AG09309 (cell line): ENCODE data around the gene MPP3.

Experiments used
- DNase-seq: peaks from one replicate; pipeline ENCODE4 v3.0.0-alpha.2; 2010; ENCODE audit warnings: low read depth
- H3K4me3 ChIP-seq: 2 replicates; pipeline ENCODE4 v1.5.1; 2011; ENCODE audit warnings: mild to moderate bottlenecking, low read depth, low read length, moderate library complexity; ENCODE audit not compliant: control insufficient read depth
- TF ChIP-seq, protein P1 (sequence below): IDR thresholded peaks from 2 replicates; pipeline ENCODE4 v1.5.1; 2011; ENCODE audit warnings: mild to moderate bottlenecking, low read depth, low read length, inconsistent platforms; ENCODE audit not compliant: insufficient read depth, control insufficient read depth; ENCODE audit errors: missing control alignments

Gene MPP3

DNA sequence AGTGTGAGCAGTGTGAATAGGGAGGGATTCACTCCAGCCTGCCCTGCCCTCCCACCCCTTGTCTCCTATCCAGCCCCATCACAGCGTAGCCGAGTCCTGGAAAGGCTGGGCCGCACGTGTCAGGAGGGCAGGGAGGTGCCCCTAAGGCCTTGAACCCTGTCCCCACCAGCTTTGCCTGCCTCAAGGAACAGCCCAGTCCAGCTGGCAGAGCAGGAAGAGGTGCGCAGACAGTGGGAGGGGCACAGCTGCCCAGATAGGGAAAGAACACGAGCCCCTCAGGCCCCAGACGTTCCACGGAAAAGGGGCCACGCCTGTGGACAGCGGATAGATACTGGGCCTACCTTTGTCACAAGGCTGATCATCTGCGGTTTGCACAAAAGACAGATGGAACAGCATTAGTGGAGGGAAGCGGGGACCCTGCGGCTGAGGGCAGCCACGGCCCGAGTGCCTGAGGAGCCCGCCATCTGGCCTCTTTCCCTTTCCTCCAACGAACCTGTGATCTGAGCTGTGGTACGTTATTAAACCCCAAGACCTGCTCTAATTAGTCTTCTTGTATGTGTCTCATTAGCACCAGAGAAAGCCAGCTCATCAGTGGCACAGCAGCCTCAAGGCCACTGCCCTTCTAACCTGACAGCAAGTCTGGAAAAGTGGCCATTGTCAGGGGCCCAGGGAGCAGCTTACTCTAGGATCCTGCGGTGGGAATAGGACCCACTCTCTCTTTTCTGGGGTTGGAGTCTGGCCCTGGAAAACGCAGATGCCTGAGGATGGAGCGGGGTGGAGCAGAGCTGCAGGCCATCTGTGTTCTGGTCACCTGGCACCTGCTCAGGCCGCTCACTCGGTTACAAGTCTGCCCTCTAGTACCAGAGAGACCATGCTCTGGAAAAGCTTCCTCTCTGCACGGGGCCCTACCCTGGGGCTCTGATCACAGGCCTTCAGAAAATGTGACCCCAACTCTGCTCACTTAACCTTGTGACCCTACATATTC, 16.3 kb downstream of the MPP3 start:
- TF ChIP-seq, protein P1, sequence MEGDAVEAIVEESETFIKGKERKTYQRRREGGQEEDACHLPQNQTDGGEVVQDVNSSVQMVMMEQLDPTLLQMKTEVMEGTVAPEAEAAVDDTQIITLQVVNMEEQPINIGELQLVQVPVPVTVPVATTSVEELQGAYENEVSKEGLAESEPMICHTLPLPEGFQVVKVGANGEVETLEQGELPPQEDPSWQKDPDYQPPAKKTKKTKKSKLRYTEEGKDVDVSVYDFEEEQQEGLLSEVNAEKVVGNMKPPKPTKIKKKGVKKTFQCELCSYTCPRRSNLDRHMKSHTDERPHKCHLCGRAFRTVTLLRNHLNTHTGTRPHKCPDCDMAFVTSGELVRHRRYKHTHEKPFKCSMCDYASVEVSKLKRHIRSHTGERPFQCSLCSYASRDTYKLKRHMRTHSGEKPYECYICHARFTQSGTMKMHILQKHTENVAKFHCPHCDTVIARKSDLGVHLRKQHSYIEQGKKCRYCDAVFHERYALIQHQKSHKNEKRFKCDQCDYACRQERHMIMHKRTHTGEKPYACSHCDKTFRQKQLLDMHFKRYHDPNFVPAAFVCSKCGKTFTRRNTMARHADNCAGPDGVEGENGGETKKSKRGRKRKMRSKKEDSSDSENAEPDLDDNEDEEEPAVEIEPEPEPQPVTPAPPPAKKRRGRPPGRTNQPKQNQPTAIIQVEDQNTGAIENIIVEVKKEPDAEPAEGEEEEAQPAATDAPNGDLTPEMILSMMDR = no peak
- no peak for DNase-seq
- H3K4me3 ChIP-seq = no peak overlapping the region

DNA sequence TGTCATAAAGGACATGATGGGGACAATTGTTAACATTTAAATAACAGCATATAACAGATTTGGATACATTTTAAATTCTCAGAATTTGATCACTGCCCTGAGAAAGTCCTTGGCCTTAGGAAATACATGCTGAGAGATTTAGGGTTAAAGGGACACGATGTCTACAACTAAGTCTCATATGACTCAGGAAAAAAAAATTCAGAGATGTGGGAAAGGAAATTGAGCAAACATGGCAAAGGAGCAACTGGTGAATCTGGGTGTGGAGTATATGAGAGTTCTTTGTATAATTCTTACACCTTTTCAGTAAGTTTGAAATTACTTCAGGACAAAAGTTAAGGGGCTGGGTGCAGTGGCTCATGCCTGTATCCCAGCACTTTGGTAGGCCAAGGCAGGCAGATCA, 18.2 kb downstream of the MPP3 start:
- no peak overlapping the region for H3K4me3 ChIP-seq
- DNase-seq = peak; percentile 52
- TF ChIP-seq, protein P1 = no peak

DNA sequence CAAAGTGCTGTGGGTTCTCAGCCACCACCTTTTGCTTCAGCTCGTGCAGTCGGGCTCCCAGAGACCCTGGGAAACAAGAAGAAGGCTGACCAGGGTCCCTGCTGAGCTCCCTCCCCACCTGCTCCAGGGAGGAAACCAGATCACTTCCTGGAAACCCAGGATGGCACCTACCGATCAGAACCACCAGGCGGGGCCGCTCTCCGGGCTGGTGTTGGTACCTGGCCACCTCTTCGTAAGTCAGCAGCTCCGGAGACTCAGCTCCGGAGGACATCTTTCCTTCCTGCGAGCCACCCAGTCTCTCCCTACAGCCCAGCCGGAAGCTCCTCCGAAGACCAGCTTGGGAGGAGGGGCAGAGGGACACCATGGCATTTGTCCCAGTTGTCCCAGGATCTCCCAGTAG, 18.9 kb downstream of the MPP3 start:
- TF ChIP-seq, protein P1 = no peak
- no peak overlapping the region for H3K4me3 ChIP-seq
- DNase-seq = no peak

DNA sequence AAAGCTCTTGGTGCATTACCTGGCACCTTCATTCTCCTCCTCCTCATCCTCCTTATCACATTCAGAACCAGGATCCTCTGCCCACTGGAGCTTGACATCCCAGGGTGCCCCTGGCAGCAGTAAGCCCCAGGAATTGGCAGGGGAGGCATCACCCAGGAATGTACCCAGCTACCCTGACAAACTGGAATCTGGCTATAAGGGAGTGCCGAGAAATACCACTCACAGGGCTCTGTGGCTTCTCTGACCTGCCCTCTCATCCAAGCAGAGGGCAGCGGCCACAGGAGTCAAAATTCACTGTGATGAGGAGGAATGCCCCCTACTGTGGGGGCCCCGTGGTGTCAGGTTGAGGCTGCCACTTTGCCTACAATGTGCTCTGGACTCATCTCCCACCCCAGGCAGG, 19.6 kb downstream of the MPP3 start:
- TF ChIP-seq, protein P1 = no peak

DNA sequence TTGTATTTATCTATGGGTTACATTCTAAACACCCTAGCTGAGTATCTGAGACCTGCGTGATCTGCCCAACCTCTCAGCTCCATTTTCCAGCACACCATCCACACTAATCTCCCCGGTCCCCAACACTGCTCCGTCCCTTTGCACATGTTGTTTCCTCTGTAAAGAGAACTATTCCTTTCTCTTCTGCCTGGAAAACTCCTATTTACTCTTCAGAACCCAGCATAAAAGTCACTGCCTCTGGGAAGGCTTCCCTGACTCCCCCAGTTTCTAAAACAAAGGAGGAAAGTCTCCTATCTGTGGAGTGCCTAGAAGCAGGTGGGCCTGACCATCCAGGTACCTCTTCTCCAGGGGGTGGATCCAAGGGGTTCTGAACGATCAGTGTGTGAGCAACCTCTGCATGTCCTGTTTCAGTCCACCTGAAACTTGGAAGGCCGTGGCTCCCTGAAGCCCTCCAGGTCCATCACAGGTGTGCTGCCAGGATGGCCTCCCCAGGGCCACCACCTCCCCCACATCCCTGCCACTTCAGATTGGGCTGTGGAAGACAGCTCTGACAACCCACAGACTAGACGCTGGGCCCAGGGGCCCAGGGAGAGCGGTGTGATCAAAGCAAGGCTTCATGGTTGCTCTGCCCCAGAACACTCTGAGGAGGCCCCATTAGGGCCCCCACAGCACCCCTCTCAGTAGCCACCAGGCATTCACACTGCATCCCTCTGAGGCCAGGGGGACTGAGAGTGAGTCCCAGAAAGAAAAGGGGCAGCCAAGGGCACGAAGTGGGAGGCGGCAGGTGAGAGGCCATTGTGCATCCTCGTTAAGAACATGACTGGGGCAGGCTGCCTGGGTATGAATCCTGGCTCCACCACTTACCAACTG, 20.3 kb downstream of the MPP3 start:
- no peak overlapping the region for H3K4me3 ChIP-seq
- no peak for DNase-seq
- TF ChIP-seq, protein P1 = no peak

More for the DNA sequence above, 19.6 kb downstream of the MPP3 start:
- H3K4me3 ChIP-seq = no peak overlapping the region
- DNase-seq = no peak

DNA sequence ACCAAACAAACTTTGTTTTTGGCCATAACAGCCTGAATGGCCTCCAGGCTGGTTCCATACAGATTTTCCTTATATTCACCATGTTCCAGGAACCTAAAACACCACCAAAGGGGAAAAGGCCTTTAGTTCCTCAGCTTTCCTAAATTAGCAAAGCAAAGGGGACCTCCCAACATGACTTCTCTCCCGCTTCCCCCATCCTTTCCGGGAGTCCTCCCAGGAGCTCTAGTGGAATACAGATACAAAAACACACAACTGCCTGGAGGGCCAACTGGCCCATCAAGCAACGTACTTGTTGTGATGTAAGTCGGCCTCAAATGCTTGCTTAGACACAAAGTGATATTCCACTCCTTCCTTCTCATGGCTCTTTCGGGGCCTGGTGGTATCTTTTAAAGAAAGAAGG, 22.1 kb downstream of the MPP3 start:
- TF ChIP-seq, protein P1 = no peak
- no peak overlapping the region for H3K4me3 ChIP-seq
- DNase-seq = no peak
